K562 (cell line): ENCODE results near the gene HPCAL1. TPM values are rescaled to one million over a fixed set of nuclear protein-coding genes. Genes with fewer than 3 reads are reported as not detected.

Source experiments
- DPF2 ChIP-seq: fragments of 450-650 bp; IDR thresholded peaks from 2 replicates; pipeline ENCODE4 v1.6.1; 2016
- ETV5 ChIP-seq: sonication (generic); formaldehyde crosslinking; IDR thresholded peaks from 2 replicates; pipeline ENCODE4 v1.4.0; 2020; ENCODE audit warnings: low read depth, mild to moderate bottlenecking, missing genetic modification reagents
- EZH2 ChIP-seq: IDR thresholded peaks from 2 replicates; pipeline ENCODE4 v1.6.1; 2012; ENCODE audit warnings: low read depth, mild to moderate bottlenecking, inconsistent platforms, low read length, borderline replicate concordance
- FOXP1 ChIP-seq: sonication (generic); formaldehyde crosslinking; IDR thresholded peaks from 2 replicates; pipeline ENCODE4 v1.8.0; 2022; ENCODE audit warnings: mild to moderate bottlenecking, missing genetic modification reagents
- NUFIP1 ChIP-seq: fragments of 450-650 bp; IDR thresholded peaks from 2 replicates; pipeline ENCODE4 v1.6.1; 2018; ENCODE audit not compliant: partially characterized antibody
- PKNOX1 ChIP-seq: fragments of 450-650 bp; IDR thresholded peaks from 2 replicates; pipeline ENCODE4 v1.6.1; 2016
- RBM22 ChIP-seq: fragments of 200-400 bp; formaldehyde crosslinking; IDR thresholded peaks from 2 replicates; pipeline ENCODE4 v1.6.1; 2018; ENCODE audit warnings: low read length, low read depth; ENCODE audit not compliant: poor library complexity, severe bottlenecking
- SLC30A9 ChIP-seq: fragments of 250-450 bp; sonication (Bioruptor Pico); IDR thresholded peaks from 2 replicates; pipeline ENCODE4 v1.8.0; 2022; ENCODE audit warnings: mild to moderate bottlenecking, moderate library complexity
- SOX6 ChIP-seq: fragments of 450-650 bp; IDR thresholded peaks from 2 replicates; pipeline ENCODE4 v1.6.1; 2014; ENCODE audit warnings: mild to moderate bottlenecking
- ZBED1 ChIP-seq: IDR thresholded peaks from 2 replicates; pipeline ENCODE4 v1.6.1; 2014
- polyA plus RNA-seq, 8 experiments: library from polyadenylated mRNA; depleted of rRNA in 4 of 8; stranded (reverse) in 5 of 8; unstranded in 3 of 8; fragments of >200 nt; fragmentation: Nextera tagmentation in 2 of 8; fragmentation: Illumina TruSeq in 1 of 8; extraction: Ambion mirVana in 2 of 8; extraction: Trizol in 1 of 8; gene quantifications; 2 replicates each; pipeline versions ENCODE4 v1.2.1 to v1.2.3, GENCODE V29; 2011 to 2014; ENCODE audit warnings: inconsistent platforms in 1 of 8, missing spikeins in 1 of 8
- total RNA-seq, 7 experiments: library from RNA; depleted of rRNA in 6 of 7; stranded (reverse); fragments of >200 nt in 6 of 7; fragmentation: Illumina TruSeq in 2 of 7; extraction: Trizol in 2 of 7; gene quantifications; 2 replicates each; pipeline versions ENCODE4 v1.2.1 to v1.2.3, GENCODE V29; 2011 to 2021; ENCODE audit warnings: low replicate concordance in 1 of 7
- TF ChIP-seq, protein P1 (sequence below), 2 experiments: fragments of 450-650 bp in 1 of 2; IDR thresholded peaks; 2 replicates each; pipeline ENCODE4 v1.6.1; 2011 to 2017; ENCODE audit warnings: low read depth in 2 of 2, antibody characterized with exemption in 1 of 2, borderline replicate concordance in 1 of 2, low read length in 1 of 2, mild to moderate bottlenecking in 1 of 2, mixed read lengths in 1 of 2; ENCODE audit not compliant: control insufficient read depth in 1 of 2
- TF ChIP-seq, protein P2 (sequence below): fragments of 450-650 bp; IDR thresholded peaks from 2 replicates; pipeline ENCODE4 v1.7.0; 2016; ENCODE audit warnings: borderline replicate concordance
- TF ChIP-seq, protein P3 (sequence below): fragments of 450-650 bp; formaldehyde crosslinking; IDR thresholded peaks from 2 replicates; pipeline ENCODE4 v1.4.0; 2022; ENCODE audit warnings: missing genetic modification characterization
- TF ChIP-seq, protein P4 (sequence below), 2 experiments: fragments of 250-450 bp in 1 of 2; fragments of 450-650 bp in 1 of 2; sonication (Bioruptor Pico) in 1 of 2; IDR thresholded peaks; 2 replicates each; pipeline versions ENCODE4 v1.6.1 to v1.8.0; 2016 to 2021; ENCODE audit warnings: mild to moderate bottlenecking in 2 of 2, moderate library complexity in 2 of 2, missing compliant biosample characterization in 1 of 2, missing genetic modification characterization in 1 of 2
- TF ChIP-seq, protein P5 (sequence below): IDR thresholded peaks from 2 replicates; pipeline ENCODE4 v1.6.1; 2011; ENCODE audit warnings: borderline replicate concordance, low read depth, mild to moderate bottlenecking, moderate library complexity, low read length; ENCODE audit not compliant: insufficient read depth, poor library complexity, severe bottlenecking

The HPCAL1 gene
- total and polyA plus RNA-seq, 9 of the 15 experiments (the other 6 are each of a cell fraction or from before 2014, with no cell fraction given), result 2.7 to 65.5 (median 23.9) TPM

- TF ChIP-seq PKNOX1 (no peak; the same call in 1 of the 2 replicates), NUFIP1 (no peak), EZH2 (no peak), ETV5 (CRISPR knock-in tag) (no peak), RBM22 (no peak), SLC30A9 (CRISPR knock-in tag) (no peak), ZBED1 (no peak), DPF2 (peak; percentile 83), FOXP1 (CRISPR knock-in tag) (no peak), SOX6 (no peak)
- TF ChIP-seq, protein P1, sequence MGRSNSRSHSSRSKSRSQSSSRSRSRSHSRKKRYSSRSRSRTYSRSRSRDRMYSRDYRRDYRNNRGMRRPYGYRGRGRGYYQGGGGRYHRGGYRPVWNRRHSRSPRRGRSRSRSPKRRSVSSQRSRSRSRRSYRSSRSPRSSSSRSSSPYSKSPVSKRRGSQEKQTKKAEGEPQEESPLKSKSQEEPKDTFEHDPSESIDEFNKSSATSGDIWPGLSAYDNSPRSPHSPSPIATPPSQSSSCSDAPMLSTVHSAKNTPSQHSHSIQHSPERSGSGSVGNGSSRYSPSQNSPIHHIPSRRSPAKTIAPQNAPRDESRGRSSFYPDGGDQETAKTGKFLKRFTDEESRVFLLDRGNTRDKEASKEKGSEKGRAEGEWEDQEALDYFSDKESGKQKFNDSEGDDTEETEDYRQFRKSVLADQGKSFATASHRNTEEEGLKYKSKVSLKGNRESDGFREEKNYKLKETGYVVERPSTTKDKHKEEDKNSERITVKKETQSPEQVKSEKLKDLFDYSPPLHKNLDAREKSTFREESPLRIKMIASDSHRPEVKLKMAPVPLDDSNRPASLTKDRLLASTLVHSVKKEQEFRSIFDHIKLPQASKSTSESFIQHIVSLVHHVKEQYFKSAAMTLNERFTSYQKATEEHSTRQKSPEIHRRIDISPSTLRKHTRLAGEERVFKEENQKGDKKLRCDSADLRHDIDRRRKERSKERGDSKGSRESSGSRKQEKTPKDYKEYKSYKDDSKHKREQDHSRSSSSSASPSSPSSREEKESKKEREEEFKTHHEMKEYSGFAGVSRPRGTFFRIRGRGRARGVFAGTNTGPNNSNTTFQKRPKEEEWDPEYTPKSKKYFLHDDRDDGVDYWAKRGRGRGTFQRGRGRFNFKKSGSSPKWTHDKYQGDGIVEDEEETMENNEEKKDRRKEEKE (IDR thresholded peaks at IDR 0.05; ENCODE audit: borderline replicate concordance in 1 of 2, control insufficient read depth in 1 of 2, low read depth in 2 of 2, low read length in 1 of 2), result no peak
- TF ChIP-seq, protein P2, sequence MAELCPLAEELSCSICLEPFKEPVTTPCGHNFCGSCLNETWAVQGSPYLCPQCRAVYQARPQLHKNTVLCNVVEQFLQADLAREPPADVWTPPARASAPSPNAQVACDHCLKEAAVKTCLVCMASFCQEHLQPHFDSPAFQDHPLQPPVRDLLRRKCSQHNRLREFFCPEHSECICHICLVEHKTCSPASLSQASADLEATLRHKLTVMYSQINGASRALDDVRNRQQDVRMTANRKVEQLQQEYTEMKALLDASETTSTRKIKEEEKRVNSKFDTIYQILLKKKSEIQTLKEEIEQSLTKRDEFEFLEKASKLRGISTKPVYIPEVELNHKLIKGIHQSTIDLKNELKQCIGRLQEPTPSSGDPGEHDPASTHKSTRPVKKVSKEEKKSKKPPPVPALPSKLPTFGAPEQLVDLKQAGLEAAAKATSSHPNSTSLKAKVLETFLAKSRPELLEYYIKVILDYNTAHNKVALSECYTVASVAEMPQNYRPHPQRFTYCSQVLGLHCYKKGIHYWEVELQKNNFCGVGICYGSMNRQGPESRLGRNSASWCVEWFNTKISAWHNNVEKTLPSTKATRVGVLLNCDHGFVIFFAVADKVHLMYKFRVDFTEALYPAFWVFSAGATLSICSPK, result no peak
- TF ChIP-seq, protein P3, sequence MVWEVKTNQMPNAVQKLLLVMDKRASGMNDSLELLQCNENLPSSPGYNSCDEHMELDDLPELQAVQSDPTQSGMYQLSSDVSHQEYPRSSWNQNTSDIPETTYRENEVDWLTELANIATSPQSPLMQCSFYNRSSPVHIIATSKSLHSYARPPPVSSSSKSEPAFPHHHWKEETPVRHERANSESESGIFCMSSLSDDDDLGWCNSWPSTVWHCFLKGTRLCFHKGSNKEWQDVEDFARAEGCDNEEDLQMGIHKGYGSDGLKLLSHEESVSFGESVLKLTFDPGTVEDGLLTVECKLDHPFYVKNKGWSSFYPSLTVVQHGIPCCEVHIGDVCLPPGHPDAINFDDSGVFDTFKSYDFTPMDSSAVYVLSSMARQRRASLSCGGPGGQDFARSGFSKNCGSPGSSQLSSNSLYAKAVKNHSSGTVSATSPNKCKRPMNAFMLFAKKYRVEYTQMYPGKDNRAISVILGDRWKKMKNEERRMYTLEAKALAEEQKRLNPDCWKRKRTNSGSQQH (CRISPR knock-in tag), result no peak
- TF ChIP-seq, protein P4, sequence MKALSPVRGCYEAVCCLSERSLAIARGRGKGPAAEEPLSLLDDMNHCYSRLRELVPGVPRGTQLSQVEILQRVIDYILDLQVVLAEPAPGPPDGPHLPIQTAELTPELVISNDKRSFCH (CRISPR knock-in tag; IDR thresholded peaks at IDR 0.05), result no peak
- TF ChIP-seq, protein P4 (tag; IDR thresholded peaks at IDR 0.05), result no peak; the same call in 1 of the 2 replicates
- TF ChIP-seq, protein P5, sequence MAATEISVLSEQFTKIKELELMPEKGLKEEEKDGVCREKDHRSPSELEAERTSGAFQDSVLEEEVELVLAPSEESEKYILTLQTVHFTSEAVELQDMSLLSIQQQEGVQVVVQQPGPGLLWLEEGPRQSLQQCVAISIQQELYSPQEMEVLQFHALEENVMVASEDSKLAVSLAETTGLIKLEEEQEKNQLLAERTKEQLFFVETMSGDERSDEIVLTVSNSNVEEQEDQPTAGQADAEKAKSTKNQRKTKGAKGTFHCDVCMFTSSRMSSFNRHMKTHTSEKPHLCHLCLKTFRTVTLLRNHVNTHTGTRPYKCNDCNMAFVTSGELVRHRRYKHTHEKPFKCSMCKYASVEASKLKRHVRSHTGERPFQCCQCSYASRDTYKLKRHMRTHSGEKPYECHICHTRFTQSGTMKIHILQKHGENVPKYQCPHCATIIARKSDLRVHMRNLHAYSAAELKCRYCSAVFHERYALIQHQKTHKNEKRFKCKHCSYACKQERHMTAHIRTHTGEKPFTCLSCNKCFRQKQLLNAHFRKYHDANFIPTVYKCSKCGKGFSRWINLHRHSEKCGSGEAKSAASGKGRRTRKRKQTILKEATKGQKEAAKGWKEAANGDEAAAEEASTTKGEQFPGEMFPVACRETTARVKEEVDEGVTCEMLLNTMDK, result no peak
Measured at GRCh38 chr2:10332402-10333246, 29.9 kb downstream of the HPCAL1 start (continued).
